ENCODE results near the gene SNTB2. TPM values are rescaled to one million over a fixed set of nuclear protein-coding genes. Genes with fewer than 3 reads are reported as not detected.

Gene SNTB2
- polyA plus RNA-seq, 3 donors, result 1.2 to 6.0 (median 5.0) TPM

GRCh38 chr16:69349536-69349935 is 162.6 kb downstream of the SNTB2 start:
- WGBS (ENCODE audit: insufficient coverage), result 84% methylated on average over 7 of the region's 10 CpGs
- intact Hi-C loops (cut with micrococcal nuclease), result no loop called here
- Histone ChIP-seq H3K79me2 (ENCODE audit: insufficient read depth, low read length) (no peaks in the 10 kb centered on the region), H3K36me3 (replicated peaks in 1 of 2; ENCODE audit: control insufficient read depth in 1 of 2, insufficient read depth in 2 of 2, low read length in 2 of 2) (peaks cover 24 to 43% of the 10 kb centered on the region in 2 donors), H3K9me3 (replicated peaks in 1 of 2; ENCODE audit: control insufficient read depth in 1 of 2, insufficient read depth in 1 of 2, low read length in 2 of 2) (no peaks in the 10 kb centered on the region), H4K20me1 (ENCODE audit: insufficient read depth, low read length) (peaks cover 3% of the 10 kb centered on the region), H3K27me3 (ENCODE audit: control insufficient read depth in 2 of 2, insufficient read depth in 2 of 2, low read length in 2 of 2) (no peaks in the 10 kb centered on the region), H3K4me2 (replicated peaks; ENCODE audit: extremely low read depth, low read length, poor library complexity, severe bottlenecking) (no peak overlapping the region), H3K9ac (ENCODE audit: insufficient read depth, low read length, poor library complexity, severe bottlenecking) (no peak overlapping the region), H3K27ac (ENCODE audit: low read depth in 1 of 2, low read length in 2 of 2) (no peak overlapping the region), H2AFZ (ENCODE audit: insufficient read depth, low read depth, low read length, poor library complexity, severe bottlenecking) (no peak overlapping the region), H3K4me1 (ENCODE audit: control insufficient read depth in 1 of 2, insufficient read depth in 2 of 2, low read length in 2 of 2) (peaks cover 18 to 19% of the 10 kb centered on the region in 2 donors), H3K4me3 (replicated peaks in 1 of 3; ENCODE audit: low read depth in 2 of 3, low read length in 3 of 3) (no peak overlapping the region)
- no peak overlapping the region for H3K4me3 Mint-ChIP-seq
- no peaks in the 10 kb centered on the region for H3K9me3 Mint-ChIP-seq
- TF ChIP-seq CTCF (IDR thresholded peaks at IDR 0.05), result no peak
- H3K36me3 Mint-ChIP-seq, result peaks cover 29 to 42% of the 10 kb centered on the region in 2 donors
- no peak for DNase-seq
- H3K27me3 Mint-ChIP-seq (ENCODE audit: low read depth in 3 of 3), result no peaks in the 10 kb centered on the region
- no peak overlapping the region for H3K27ac Mint-ChIP-seq
- H3K4me1 Mint-ChIP-seq, result peaks cover 20% of the 10 kb centered on the region

GRCh38 chr16:69350536-69351133 is 163.7 kb downstream of the SNTB2 start:
- intact Hi-C loops (cut with micrococcal nuclease), result no loop called here
- Histone ChIP-seq H3K9ac (ENCODE audit: insufficient read depth, low read length, poor library complexity, severe bottlenecking) (no peak overlapping the region), H3K36me3 (replicated peaks in 1 of 2; ENCODE audit: control insufficient read depth in 1 of 2, insufficient read depth in 2 of 2, low read length in 2 of 2) (peaks cover 29 to 53% of the 10 kb centered on the region in 2 donors), H3K27ac (ENCODE audit: low read depth in 1 of 2, low read length in 2 of 2) (no peak overlapping the region), H3K27me3 (ENCODE audit: control insufficient read depth in 2 of 2, insufficient read depth in 2 of 2, low read length in 2 of 2) (no peaks in the 10 kb centered on the region), H3K4me1 (ENCODE audit: control insufficient read depth in 1 of 2, insufficient read depth in 2 of 2, low read length in 2 of 2) (peaks cover 13 to 14% of the 10 kb centered on the region in 2 donors), H4K20me1 (ENCODE audit: insufficient read depth, low read length) (peaks cover 1% of the 10 kb centered on the region), H2AFZ (ENCODE audit: insufficient read depth, low read depth, low read length, poor library complexity, severe bottlenecking) (no peak overlapping the region), H3K4me3 (replicated peaks in 1 of 3; ENCODE audit: low read depth in 2 of 3, low read length in 3 of 3) (no peak overlapping the region), H3K79me2 (ENCODE audit: insufficient read depth, low read length) (no peaks in the 10 kb centered on the region), H3K4me2 (replicated peaks; ENCODE audit: extremely low read depth, low read length, poor library complexity, severe bottlenecking) (no peak overlapping the region), H3K9me3 (replicated peaks in 1 of 2; ENCODE audit: control insufficient read depth in 1 of 2, insufficient read depth in 1 of 2, low read length in 2 of 2) (no peaks in the 10 kb centered on the region)
- peaks cover 38 to 52% of the 10 kb centered on the region in 2 donors for H3K36me3 Mint-ChIP-seq
- peaks cover 13% of the 10 kb centered on the region for H3K4me1 Mint-ChIP-seq
- no peak for DNase-seq
- H3K9me3 Mint-ChIP-seq, result no peaks in the 10 kb centered on the region
- H3K4me3 Mint-ChIP-seq, result no peak overlapping the region
- no peaks in the 10 kb centered on the region for H3K27me3 Mint-ChIP-seq (ENCODE audit: low read depth in 3 of 3)
- TF ChIP-seq CTCF (IDR thresholded peaks at IDR 0.05), result no peak
- WGBS (ENCODE audit: insufficient coverage), result 90% methylated on average over 2 of the region's 6 CpGs
- H3K27ac Mint-ChIP-seq, result peak overlapping the region in 2 of 7 donors; percentile 37 to 46
